HepG2 (cell line): Measurements from ENCODE around the gene KIF17. TPM values are rescaled to one million over a fixed set of nuclear protein-coding genes. Genes with fewer than 3 reads are reported as not detected.

Experiments used
- FIP1L1 ChIP-seq: fragments of 200-400 bp; formaldehyde crosslinking; IDR thresholded peaks from 2 replicates; pipeline ENCODE4 v1.6.1; 2018; ENCODE audit warnings: low read depth, mild to moderate bottlenecking, low read length, moderate library complexity, borderline replicate concordance; ENCODE audit not compliant: insufficient read depth
- IRF9 ChIP-seq: sonication (generic); formaldehyde crosslinking; IDR thresholded peaks from 2 replicates; pipeline ENCODE4 v1.8.0; 2022; ENCODE audit warnings: missing genetic modification reagents, mild to moderate bottlenecking, borderline replicate concordance
- KAT2B ChIP-seq: fragments of 150-350 bp; IDR thresholded peaks from 2 replicates; pipeline ENCODE4 v1.6.1; 2014; ENCODE audit warnings: low read depth, low read length, borderline replicate concordance
- KDM3A ChIP-seq: IDR thresholded peaks from 2 replicates; pipeline ENCODE4 v1.6.1; 2018; ENCODE audit warnings: low read depth, missing compliant biosample characterization
- KLF13 ChIP-seq: sonication (generic); formaldehyde crosslinking; IDR thresholded peaks from 2 replicates; pipeline ENCODE4 v1.4.0; 2020; ENCODE audit warnings: mild to moderate bottlenecking, missing genetic modification reagents
- KLF16 ChIP-seq, 2 experiments: sonication (generic) in 1 of 2; formaldehyde crosslinking in 1 of 2; IDR thresholded peaks; 2 replicates each; pipeline versions ENCODE4 v1.6.1 to v1.8.0; 2016 to 2023; ENCODE audit warnings: missing genetic modification reagents in 2 of 2, missing compliant biosample characterization in 1 of 2
- NCOA2 ChIP-seq: sonication (generic); formaldehyde crosslinking; IDR thresholded peaks from 2 replicates; pipeline ENCODE4 v1.8.0; 2022; ENCODE audit warnings: inconsistent platforms
- NFKB2 ChIP-seq: sonication (generic); formaldehyde crosslinking; IDR thresholded peaks from 2 replicates; pipeline ENCODE4 v1.4.0; 2020; ENCODE audit warnings: missing genetic modification reagents, borderline replicate concordance
- PATZ1 ChIP-seq: sonication (generic); formaldehyde crosslinking; IDR thresholded peaks from 2 replicates; pipeline ENCODE4 v1.4.0; 2020; ENCODE audit warnings: missing genetic modification reagents
- SRY ChIP-seq: sonication (generic); formaldehyde crosslinking; IDR thresholded peaks from 2 replicates; pipeline ENCODE4 v1.8.0; 2022; ENCODE audit warnings: mild to moderate bottlenecking, missing genetic modification reagents
- TRAFD1 ChIP-seq: sonication (generic); formaldehyde crosslinking; IDR thresholded peaks from 2 replicates; pipeline ENCODE4 v1.5.1; 2020; ENCODE audit warnings: missing genetic modification reagents, mild to moderate bottlenecking, borderline replicate concordance
- ZFP62 ChIP-seq: sonication (generic); formaldehyde crosslinking; IDR thresholded peaks from 2 replicates; pipeline ENCODE4 v1.4.0; 2020; ENCODE audit warnings: missing genetic modification reagents
- ZMAT3 ChIP-seq: sonication (generic); formaldehyde crosslinking; conservative IDR thresholded peaks from 2 replicates; pipeline ENCODE4 v1.7.0; 2021; ENCODE audit warnings: missing genetic modification reagents
- ZNF260 ChIP-seq: sonication (generic); formaldehyde crosslinking; IDR thresholded peaks from 2 replicates; pipeline ENCODE4 v1.4.0; 2020; ENCODE audit warnings: missing genetic modification reagents, low read depth, mild to moderate bottlenecking, borderline replicate concordance
- ZNF567 ChIP-seq: sonication (generic); formaldehyde crosslinking; IDR thresholded peaks from 2 replicates; pipeline ENCODE4 v1.8.1; 2023; ENCODE audit warnings: mild to moderate bottlenecking, missing genetic modification reagents, borderline replicate concordance
- ZNF776 ChIP-seq: sonication (generic); formaldehyde crosslinking; IDR thresholded peaks from 2 replicates; pipeline ENCODE4 v1.4.0; 2020; ENCODE audit warnings: mild to moderate bottlenecking, missing genetic modification reagents
- polyA plus RNA-seq, 8 experiments: library from polyadenylated mRNA; depleted of rRNA in 3 of 8; stranded (reverse) in 7 of 8; unstranded in 1 of 8; fragments of >200 nt; fragmentation: Illumina TruSeq in 4 of 8; extraction: Trizol in 4 of 8; gene quantifications; 2 replicates each; pipeline versions ENCODE4 v1.2.1 to v1.2.3, GENCODE V29; 2011 to 2016; ENCODE audit warnings: low read depth in 4 of 8, missing spikeins in 1 of 8, mixed read lengths in 1 of 8; ENCODE audit not compliant: insufficient read depth in 1 of 8
- total RNA-seq, 5 experiments: library from RNA; depleted of rRNA; stranded (reverse); fragments of >200 nt; fragmentation: Illumina TruSeq; extraction: Trizol; gene quantifications; 2 replicates each; pipeline ENCODE4 v1.2.3, GENCODE V29; 2016; ENCODE audit warnings: low read depth in 1 of 5
- TF ChIP-seq, protein P1 (sequence below): sonication (generic); formaldehyde crosslinking; conservative IDR thresholded peaks from 2 replicates; pipeline ENCODE4 v1.4.0; 2020; ENCODE audit warnings: missing genetic modification reagents
- TF ChIP-seq, protein P2 (sequence below): sonication (generic); formaldehyde crosslinking; conservative IDR thresholded peaks from 2 replicates; pipeline ENCODE4 v1.8.0; 2022; ENCODE audit warnings: mild to moderate bottlenecking, moderate library complexity, missing genetic modification reagents

The KIF17 gene
- total and polyA plus RNA-seq, 2 of the 13 experiments (the other 11 are each of a cell fraction or from before 2014, with no cell fraction given): 0.24 to 0.44 TPM

DNA sequence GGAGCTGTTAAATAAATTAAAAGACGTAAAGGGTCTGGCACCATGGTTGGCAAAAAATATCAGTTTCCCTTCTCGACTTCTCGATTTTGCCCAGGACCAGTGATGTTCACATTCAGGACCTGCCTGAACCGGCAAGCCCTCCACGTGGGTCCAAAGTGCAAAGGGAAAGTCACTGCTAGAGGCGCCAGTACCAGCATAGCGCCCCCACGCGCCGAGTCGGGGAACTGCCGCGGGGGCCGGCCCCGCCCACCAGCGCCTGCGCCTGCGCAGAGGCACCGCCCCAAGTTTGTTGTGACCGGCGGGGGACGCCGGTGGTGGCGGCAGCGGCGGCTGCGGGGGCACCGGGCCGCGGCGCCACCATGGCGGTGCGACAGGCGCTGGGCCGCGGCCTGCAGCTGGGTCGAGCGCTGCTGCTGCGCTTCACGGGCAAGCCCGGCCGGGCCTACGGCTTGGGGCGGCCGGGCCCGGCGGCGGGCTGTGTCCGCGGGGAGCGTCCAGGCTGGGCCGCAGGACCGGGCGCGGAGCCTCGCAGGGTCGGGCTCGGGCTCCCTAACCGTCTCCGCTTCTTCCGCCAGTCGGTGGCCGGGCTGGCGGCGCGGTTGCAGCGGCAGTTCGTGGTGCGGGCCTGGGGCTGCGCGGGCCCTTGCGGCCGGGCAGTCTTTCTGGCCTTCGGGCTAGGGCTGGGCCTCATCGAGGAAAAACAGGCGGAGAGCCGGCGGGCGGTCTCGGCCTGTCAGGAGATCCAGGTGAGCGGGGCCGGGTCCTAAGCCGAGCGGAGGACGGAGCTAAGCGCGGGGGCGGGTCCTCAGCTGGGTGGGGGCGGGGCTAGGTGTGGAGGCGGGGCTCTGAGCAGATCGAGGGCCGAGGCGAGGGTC lies 84.4 kb downstream of the KIF17 start, which contains the start of gene PINK1 (continued):
- TF ChIP-seq KAT2B (no peak), FIP1L1 (no peak), SRY (CRISPR knock-in tag) (no peak), ZNF567 (CRISPR knock-in tag) (no peak), ZMAT3 (CRISPR knock-in tag) (0 out of 2 replicates have a peak, but pooled peaks have one; percentile 64), KLF13 (no peak), ZFP62 (no peak), KLF16 (CRISPR knock-in tag; IDR thresholded peaks at IDR 0.05) (peak in 1 of 2 experiments; percentile 46; a peak in 1 of 4 replicates), ZNF260 (CRISPR knock-in tag) (no peak), ZNF776 (CRISPR knock-in tag) (0 out of 2 replicates have a peak, but pooled peaks have one; percentile 19), NFKB2 (CRISPR knock-in tag) (no peak), TRAFD1 (CRISPR knock-in tag) (no peak), PATZ1 (CRISPR knock-in tag) (peak; percentile 64), IRF9 (no peak), NCOA2 (peak; percentile 33; the same call in 1 of the 2 replicates), KDM3A (CRISPR knock-in tag) (peak; percentile 36; the same call in 1 of the 2 replicates)
- TF ChIP-seq, protein P1, sequence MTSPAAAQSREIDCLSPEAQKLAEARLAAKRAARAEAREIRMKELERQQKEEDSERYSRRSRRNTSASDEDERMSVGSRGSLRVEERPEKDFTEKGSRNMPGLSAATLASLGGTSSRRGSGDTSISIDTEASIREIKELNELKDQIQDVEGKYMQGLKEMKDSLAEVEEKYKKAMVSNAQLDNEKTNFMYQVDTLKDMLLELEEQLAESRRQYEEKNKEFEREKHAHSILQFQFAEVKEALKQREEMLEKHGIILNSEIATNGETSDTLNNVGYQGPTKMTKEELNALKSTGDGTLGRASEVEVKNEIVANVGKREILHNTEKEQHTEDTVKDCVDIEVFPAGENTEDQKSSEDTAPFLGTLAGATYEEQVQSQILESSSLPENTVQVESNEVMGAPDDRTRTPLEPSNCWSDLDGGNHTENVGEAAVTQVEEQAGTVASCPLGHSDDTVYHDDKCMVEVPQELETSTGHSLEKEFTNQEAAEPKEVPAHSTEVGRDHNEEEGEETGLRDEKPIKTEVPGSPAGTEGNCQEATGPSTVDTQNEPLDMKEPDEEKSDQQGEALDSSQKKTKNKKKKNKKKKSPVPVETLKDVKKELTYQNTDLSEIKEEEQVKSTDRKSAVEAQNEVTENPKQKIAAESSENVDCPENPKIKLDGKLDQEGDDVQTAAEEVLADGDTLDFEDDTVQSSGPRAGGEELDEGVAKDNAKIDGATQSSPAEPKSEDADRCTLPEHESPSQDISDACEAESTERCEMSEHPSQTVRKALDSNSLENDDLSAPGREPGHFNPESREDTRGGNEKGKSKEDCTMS (CRISPR knock-in tag): no peak
- TF ChIP-seq, protein P2, sequence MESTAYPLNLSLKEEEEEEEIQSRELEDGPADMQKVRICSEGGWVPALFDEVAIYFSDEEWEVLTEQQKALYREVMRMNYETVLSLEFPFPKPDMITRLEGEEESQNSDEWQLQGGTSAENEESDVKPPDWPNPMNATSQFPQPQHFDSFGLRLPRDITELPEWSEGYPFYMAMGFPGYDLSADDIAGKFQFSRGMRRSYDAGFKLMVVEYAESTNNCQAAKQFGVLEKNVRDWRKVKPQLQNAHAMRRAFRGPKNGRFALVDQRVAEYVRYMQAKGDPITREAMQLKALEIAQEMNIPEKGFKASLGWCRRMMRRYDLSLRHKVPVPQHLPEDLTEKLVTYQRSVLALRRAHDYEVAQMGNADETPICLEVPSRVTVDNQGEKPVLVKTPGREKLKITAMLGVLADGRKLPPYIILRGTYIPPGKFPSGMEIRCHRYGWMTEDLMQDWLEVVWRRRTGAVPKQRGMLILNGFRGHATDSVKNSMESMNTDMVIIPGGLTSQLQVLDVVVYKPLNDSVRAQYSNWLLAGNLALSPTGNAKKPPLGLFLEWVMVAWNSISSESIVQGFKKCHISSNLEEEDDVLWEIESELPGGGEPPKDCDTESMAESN (CRISPR knock-in tag): peak; percentile 87; the same call in 1 of the 2 replicates
